Nephron (organoid): ENCODE results near the gene SNX21.

Experiments used
- H3K27ac Mint-ChIP-seq, 3 experiments: 2 replicates each; pipeline ENCODE4 v1.8.0; 2020; ENCODE audit warnings: mixed read lengths in 3 of 3, mild to moderate bottlenecking in 2 of 3, moderate library complexity in 1 of 3
- H3K27me3 Mint-ChIP-seq: 2 replicates; pipeline ENCODE4 v1.8.0; 2021; ENCODE audit warnings: low read depth, mild to moderate bottlenecking, moderate library complexity, mixed read lengths
- H3K36me3 Mint-ChIP-seq: 2 replicates; pipeline ENCODE4 v1.8.0; 2020; ENCODE audit warnings: low read depth, mixed read lengths
- H3K4me1 Mint-ChIP-seq: 2 replicates; pipeline ENCODE4 v1.8.0; 2020; ENCODE audit warnings: mixed read lengths
- H3K4me3 Mint-ChIP-seq, 3 experiments: 2 replicates each; pipeline ENCODE4 v1.8.0; 2020; ENCODE audit warnings: mild to moderate bottlenecking in 3 of 3, mixed read lengths in 3 of 3, moderate library complexity in 2 of 3
- H3K9me3 Mint-ChIP-seq: 2 replicates; pipeline ENCODE4 v1.8.0; 2020; ENCODE audit warnings: mixed read lengths
- CTCF ChIP-seq, 3 experiments: fragments of 200-600 bp; sonication (generic); IDR thresholded peaks; one replicate each; pipeline ENCODE4 v1.5.0; 2021; ENCODE audit warnings: antibody characterized with exemption in 3 of 3; ENCODE audit not compliant: unreplicated experiment in 3 of 3

The SNX21 gene

GRCh38 chr20:45819466-45819865 is 14.1 kb upstream of the SNX21 start:
- H3K27me3 Mint-ChIP-seq, result peaks cover 27% of the 10 kb centered on the region
- no peak overlapping the region for H3K4me3 Mint-ChIP-seq
- H3K27ac Mint-ChIP-seq, result peak overlapping the region in 1 of 3 experiments; percentile 5
- peaks cover 43% of the 10 kb centered on the region for H3K4me1 Mint-ChIP-seq
- TF ChIP-seq CTCF (IDR thresholded peaks at IDR 0.05; ENCODE audit: unreplicated experiment in 3 of 3), result no peak
- no peaks in the 10 kb centered on the region for H3K9me3 Mint-ChIP-seq
- peaks cover 14% of the 10 kb centered on the region for H3K36me3 Mint-ChIP-seq

GRCh38 chr20:45821947-45822346 is 11.7 kb upstream of the SNX21 start:
- no peaks in the 10 kb centered on the region for H3K9me3 Mint-ChIP-seq
- H3K27ac Mint-ChIP-seq, result no peak overlapping the region
- peaks cover 44% of the 10 kb centered on the region for H3K27me3 Mint-ChIP-seq
- H3K4me1 Mint-ChIP-seq, result peaks cover 55% of the 10 kb centered on the region
- TF ChIP-seq CTCF (IDR thresholded peaks at IDR 0.05; ENCODE audit: unreplicated experiment in 3 of 3), result no peak
- peaks cover 3% of the 10 kb centered on the region for H3K36me3 Mint-ChIP-seq
- H3K4me3 Mint-ChIP-seq, result peak overlapping the region in 1 of 3 experiments; percentile 68

- no peak for TF ChIP-seq CTCF (IDR thresholded peaks at IDR 0.05; ENCODE audit: unreplicated experiment in 3 of 3)
- H3K36me3 Mint-ChIP-seq, result peaks cover 3% of the 10 kb centered on the region
These were observed 10.7 kb upstream of the SNX21 start for GRCh38 chr20:45822857-45823256.

GRCh38 chr20:45823949-45824835 is 9.4 kb upstream of the SNX21 start:
- Mint-ChIP-seq H3K27me3 (peaks cover 48% of the 10 kb centered on the region), H3K36me3 (peaks cover 3% of the 10 kb centered on the region), H3K27ac (peak overlapping the region in 1 of 3 experiments; percentile 37), H3K9me3 (no peaks in the 10 kb centered on the region), H3K4me3 (peak overlapping the region; percentile 50 to 89 (median 86)), H3K4me1 (peaks cover 67% of the 10 kb centered on the region)
- peak; percentile 14 to 27 (median 16) for TF ChIP-seq CTCF (IDR thresholded peaks at IDR 0.05; ENCODE audit: unreplicated experiment in 3 of 3)

More at GRCh38 chr20:45822857-45823256, 10.7 kb upstream of the SNX21 start:
- Mint-ChIP-seq H3K9me3 (no peaks in the 10 kb centered on the region), H3K4me3 (peak overlapping the region in 2 of 3 experiments; percentile 24 to 89), H3K27ac (no peak overlapping the region), H3K4me1 (peaks cover 62% of the 10 kb centered on the region), H3K27me3 (peaks cover 48% of the 10 kb centered on the region)

- Mint-ChIP-seq H3K4me1 (peaks cover 62% of the 10 kb centered on the region), H3K27me3 (peaks cover 42% of the 10 kb centered on the region), H3K27ac (peak overlapping the region; percentile 89 to 98 (median 94)), H3K9me3 (no peaks in the 10 kb centered on the region), H3K36me3 (no peaks in the 10 kb centered on the region), H3K4me3 (peak overlapping the region; percentile 62 to 89 (median 86))
- TF ChIP-seq CTCF (IDR thresholded peaks at IDR 0.05; ENCODE audit: unreplicated experiment in 3 of 3), result no peak
These were observed 7.1 kb upstream of the SNX21 start for GRCh38 chr20:45826381-45827019.
